ENCODE results near the gene MUSTN1.

The MUSTN1 gene

DNA sequence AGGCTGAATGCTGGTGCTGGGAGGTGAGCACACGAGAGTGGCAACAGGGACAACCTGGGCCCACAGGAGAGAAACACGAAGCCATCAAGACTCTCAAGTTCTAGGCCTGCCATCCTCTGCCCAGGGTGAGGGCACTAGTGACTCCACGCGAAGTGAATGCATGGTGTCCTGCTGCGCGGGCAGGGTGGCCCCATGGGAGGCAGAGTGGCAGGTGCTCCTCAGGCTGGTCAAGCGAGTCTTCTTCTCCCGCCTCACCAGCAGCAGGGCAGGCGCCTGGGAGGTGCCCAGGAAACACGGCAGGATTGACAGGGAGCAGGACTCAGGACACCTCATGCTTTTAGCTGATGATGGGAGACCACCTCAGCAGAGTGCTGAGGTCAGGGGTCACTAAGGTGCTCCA, 35.7 kb upstream of the MUSTN1 start:
- TF ChIP-seq, protein P1, sequence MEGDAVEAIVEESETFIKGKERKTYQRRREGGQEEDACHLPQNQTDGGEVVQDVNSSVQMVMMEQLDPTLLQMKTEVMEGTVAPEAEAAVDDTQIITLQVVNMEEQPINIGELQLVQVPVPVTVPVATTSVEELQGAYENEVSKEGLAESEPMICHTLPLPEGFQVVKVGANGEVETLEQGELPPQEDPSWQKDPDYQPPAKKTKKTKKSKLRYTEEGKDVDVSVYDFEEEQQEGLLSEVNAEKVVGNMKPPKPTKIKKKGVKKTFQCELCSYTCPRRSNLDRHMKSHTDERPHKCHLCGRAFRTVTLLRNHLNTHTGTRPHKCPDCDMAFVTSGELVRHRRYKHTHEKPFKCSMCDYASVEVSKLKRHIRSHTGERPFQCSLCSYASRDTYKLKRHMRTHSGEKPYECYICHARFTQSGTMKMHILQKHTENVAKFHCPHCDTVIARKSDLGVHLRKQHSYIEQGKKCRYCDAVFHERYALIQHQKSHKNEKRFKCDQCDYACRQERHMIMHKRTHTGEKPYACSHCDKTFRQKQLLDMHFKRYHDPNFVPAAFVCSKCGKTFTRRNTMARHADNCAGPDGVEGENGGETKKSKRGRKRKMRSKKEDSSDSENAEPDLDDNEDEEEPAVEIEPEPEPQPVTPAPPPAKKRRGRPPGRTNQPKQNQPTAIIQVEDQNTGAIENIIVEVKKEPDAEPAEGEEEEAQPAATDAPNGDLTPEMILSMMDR (IDR thresholded peaks at IDR 0.05; ENCODE audit: low read length, missing control alignments) = no peak
- DNase-seq (ENCODE audit: low read depth) = no peak

DNA sequence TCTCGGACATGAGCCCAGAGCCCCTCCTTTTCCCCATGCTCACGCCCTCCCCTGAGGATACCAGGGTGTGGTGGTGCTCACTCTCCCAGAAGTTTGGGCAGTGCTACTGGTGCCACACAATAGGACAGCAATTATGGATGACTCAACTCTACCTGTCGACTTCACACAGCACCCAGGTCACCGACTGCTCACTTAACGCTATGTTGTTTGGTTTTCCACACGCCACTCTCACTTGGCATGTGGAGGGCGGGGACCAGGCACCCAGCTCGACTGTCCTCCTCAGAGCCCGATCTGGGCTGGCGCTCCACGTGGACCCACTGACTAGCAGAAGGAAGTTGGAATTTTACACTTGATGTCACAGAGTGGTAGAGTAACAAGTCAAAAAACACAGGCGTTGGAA, 31.6 kb upstream of the MUSTN1 start:
- no peak for DNase-seq (ENCODE audit: low read depth)
- TF ChIP-seq, protein P1 (IDR thresholded peaks at IDR 0.05; ENCODE audit: low read length, missing control alignments) = no peak
- no peak overlapping the region for H3K4me3 ChIP-seq (replicated peaks; ENCODE audit: low read depth, low read length)

More for the DNA sequence above, 35.7 kb upstream of the MUSTN1 start:
- no peak overlapping the region for H3K4me3 ChIP-seq (replicated peaks; ENCODE audit: low read depth, low read length)

DNA sequence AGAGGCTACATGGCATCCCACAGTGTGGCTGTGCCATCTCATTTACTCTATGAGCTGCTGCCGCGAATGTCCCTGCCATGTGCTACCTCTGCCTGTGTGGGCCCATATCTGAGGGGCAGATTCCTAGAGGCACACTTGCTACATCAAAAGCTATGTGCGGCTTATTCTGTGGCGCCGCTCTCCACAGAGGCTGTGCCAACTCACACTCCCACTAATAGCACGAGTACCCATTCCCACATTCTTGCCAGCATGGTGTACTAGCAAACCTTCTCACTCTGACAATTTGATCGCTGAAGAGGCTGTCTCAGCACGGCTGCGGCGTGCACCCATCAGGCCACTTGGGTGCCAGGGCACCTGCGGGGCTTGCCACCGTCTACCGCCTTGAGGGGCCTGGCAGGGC, 31.2 kb upstream of the MUSTN1 start:
- TF ChIP-seq, protein P1 (IDR thresholded peaks at IDR 0.05; ENCODE audit: low read length, missing control alignments) = no peak
- no peak overlapping the region for H3K4me3 ChIP-seq (replicated peaks; ENCODE audit: low read depth, low read length)
- DNase-seq (ENCODE audit: low read depth) = no peak

DNA sequence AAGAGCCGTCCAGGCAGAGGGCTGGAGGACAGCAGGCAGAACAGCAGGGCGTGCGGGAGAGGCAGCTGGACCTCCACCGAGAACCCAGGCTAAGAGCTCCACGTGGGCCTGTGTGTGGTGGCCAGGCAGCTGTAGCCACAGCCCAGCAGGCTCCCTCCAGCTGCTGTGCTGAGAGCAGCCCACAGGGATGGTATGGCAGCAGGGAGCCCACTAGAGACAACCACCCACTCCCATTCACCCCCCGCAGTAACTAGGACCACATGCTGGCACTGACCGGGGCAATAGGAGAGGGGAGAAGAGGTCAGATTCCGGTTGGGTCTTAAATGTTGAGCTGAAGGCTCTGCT, 25.6 kb upstream of the MUSTN1 start:
- no peak for DNase-seq (ENCODE audit: low read depth)
- no peak overlapping the region for H3K4me3 ChIP-seq (replicated peaks; ENCODE audit: low read depth, low read length)
- TF ChIP-seq, protein P1 (IDR thresholded peaks at IDR 0.05; ENCODE audit: low read length, missing control alignments) = no peak

DNA sequence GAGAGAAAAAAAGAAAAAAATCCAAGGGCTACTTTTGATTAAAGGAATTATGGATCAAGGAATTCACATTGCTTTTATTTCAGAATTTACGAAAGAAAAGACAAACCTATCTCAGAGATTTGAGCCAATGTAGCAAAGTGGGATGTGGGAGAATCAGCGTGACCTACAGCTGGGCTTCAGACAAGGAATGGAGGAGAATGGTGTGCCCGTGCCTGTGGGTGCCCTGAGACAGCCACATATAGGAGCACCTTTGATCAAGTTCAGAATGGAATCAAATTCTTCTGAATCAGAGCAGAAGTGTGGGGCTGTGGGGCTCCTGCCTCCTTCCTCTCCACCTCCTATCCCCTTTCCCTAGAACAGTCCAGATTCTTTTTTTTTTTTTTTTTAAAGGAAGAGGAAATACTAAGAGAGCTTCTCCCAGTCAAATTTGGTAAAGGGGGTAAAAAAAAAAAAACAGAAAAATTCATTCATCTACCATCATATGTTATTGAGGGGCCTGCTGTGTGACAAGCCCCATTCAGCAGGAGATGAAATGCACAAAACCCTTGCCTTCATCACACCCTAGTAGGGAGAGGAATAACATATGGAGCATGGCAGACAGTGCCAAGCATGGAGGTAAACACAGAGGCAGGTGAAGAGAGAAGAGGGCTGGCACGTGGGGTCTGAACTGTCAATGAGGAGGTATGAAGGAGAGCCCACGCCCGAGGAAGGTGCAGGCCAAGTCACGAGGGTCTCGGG, 25.0 kb upstream of the MUSTN1 start:
- no peak for DNase-seq (ENCODE audit: low read depth)
- TF ChIP-seq, protein P1 (IDR thresholded peaks at IDR 0.05; ENCODE audit: low read length, missing control alignments) = no peak
- H3K4me3 ChIP-seq (replicated peaks; ENCODE audit: low read depth, low read length) = no peak overlapping the region

DNA sequence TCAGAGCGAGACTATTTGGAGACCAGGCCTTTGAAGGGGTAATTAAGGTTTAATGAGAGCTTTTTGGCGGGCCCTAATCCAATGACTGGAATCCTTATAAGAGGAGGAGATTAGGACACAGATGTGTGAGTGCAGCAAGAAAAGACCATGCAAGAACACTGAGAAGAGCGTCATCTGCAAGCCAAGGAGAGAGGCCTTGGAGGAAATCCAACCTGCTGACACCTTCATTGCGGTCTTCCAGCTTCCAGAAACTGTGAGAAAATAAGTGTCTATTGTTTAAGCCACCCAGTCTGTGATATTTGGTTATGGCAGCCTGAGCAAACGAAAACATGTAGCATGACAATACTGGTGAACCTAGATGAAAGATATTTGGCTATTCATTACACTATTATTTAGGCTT, 23.0 kb upstream of the MUSTN1 start:
- DNase-seq (ENCODE audit: low read depth) = no peak
- H3K4me3 ChIP-seq (replicated peaks; ENCODE audit: low read depth, low read length) = no peak overlapping the region
- TF ChIP-seq, protein P1 (IDR thresholded peaks at IDR 0.05; ENCODE audit: low read length, missing control alignments) = no peak

DNA sequence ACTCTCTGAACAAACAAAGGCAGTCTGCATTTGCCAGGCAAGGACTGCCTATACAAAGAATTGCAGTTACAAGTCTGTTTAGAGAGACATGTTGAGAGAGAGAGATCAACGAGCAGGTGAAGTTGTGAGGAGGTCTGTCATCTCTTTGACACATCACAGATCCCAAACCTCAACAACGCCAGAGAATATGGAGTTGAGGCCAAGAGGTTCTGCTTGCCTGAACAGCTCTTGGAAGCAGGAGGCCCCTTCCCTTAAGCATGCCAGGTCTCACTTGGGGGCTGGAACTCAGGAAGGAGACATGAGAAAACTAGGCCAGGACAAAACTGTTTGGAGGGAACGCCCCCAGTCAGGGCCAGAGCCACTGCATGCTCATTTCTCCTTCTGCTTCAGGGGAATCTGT, 22.3 kb upstream of the MUSTN1 start:
- no peak overlapping the region for H3K4me3 ChIP-seq (replicated peaks; ENCODE audit: low read depth, low read length)
- TF ChIP-seq, protein P1 (IDR thresholded peaks at IDR 0.05; ENCODE audit: low read length, missing control alignments) = no peak
- no peak for DNase-seq (ENCODE audit: low read depth)
